DMS53 treated with DMSO at 0.1 percent for 48 hours (cell line): ENCODE results near the gene STIMATE.

Source experiments
- DNase-seq: peaks from one replicate; lab custom pipeline; 2025; ENCODE audit not compliant: unreplicated experiment; lab: John Stamatoyannopoulos, UW

The STIMATE gene

DNA sequence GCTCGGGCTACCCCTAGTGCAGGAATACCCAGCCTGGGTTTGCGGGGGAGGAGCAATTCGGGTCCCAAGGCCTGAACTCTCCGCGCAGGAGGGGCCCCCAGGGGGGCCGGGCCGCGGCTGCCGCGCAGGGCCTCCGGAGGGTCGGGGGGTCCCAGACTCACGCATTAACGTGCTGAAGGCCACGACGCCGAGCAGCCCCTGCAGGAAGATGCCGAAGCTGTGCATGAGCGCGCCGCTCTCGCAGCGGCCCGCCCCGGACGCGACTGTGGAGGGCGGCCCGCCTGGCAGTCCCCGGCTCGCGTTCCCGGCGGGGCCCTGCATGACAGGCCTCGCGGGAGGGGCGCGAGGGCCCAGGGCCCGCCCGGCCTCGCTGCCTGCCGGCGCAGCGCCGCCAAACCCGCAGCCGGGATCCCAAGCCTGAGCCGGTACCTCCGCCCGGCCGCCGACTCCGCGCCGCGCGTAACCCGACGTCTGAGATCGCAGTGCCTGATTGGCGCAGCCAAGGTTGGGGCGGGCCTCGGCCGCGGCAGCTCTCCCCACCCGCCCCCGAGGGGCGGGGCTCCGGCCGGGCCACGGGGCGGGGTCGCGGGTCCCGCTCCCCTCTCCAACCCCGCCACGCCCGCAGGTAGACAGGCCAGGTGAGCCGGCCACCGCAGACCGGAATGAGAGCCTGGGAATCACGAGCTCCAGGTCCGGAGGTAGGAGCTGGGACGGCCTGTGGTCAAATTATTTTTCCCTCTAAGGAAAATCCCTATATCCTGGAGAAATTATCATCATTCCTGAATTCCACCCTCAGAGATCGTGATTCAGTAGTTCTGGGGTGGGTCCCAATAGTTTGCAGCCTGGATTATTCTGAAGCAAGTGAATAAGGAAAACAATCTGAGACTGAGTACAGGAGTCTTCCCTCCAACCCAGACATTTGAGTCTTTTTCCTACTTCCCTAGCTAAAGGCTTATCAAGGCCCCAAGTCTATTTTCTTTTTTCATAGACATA is at the start of gene STIMATE:
TSS of gene STIMATE (minus strand) at position 419 of the 993 bp plus-strand sequence. CDS start at position 321, 98 bp downstream.
- peak; percentile 33 for DNase-seq

DNA sequence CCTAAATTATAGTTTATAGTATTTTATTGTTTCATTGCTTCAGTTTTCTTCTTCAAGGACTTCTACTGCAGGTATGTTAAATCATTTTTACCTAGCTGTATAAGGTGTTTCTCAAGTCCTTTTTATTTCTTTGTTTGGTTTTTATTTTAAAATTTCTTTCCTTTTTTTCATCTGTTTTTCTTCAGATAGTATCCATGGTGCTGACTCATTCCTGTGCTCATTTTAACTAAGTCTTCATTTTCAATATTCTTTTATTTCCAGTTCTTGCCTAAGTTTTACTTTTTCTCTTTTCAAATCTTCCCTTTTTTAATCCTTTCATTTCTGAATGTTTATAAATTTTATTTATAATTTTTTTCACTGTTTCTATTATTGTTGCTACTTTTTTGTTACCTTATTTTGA is 42.3 kb upstream of the STIMATE start:
- no peak for DNase-seq

DNA sequence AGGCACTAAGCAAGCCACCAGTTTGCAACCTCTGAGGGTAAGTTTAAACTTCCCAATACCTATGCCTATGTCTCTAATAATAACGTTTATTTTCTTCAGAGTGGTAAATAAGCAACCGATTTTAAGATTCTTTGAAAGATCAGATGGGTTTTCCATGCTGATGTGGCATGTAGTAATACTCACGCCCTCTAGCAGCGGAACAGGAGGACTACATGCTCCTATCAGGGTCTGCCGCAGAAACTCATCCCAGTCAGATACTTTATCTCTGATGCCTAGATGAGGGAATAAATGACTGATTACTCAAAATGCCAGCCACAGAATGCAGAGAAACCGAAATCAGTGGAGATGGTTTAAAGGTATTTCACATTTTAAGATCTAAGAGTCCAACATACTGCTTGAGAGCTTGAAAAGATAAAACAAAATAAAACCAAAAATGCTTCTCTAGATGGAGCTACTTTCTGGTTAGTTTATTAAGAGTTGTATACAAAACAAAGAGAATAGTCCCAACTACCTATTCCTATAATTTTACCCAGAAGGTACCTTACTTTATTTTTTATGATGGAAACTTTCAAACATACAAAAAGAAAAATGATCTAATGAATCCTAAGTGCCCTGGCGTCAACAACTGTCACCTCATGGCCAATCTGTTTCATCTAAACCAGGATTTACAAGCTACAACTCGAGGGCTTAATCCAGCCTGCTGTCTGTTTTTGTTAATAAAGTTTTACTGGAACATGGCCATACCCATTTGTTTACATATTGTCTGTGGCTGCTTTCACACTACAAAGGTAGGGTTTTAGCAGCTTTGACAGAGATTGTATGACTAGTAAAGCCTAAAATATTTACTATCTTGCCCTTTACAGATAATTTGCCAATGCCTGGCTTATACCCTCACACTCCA is 37.5 kb upstream of the STIMATE start:
- DNase-seq: peak; percentile 7

DNA sequence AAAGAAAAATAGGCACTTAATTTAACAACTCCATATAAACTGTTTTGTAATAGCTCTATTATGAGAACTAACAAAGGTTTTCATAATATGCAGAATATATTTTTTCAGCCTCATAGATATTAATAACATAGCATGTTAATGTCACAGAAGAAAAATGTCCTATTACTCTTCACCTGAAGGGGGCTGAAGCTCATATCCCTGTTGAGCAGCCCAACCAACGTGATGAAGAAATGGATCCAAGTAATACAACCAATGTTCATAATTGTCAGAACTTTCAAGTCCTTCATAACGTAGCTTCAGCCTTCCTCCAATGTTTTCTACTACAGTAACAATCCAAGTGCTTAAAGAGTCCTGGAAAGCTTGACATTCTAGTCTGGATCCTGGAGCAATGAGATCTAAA is 34.5 kb upstream of the STIMATE start:
- no peak for DNase-seq

DNA sequence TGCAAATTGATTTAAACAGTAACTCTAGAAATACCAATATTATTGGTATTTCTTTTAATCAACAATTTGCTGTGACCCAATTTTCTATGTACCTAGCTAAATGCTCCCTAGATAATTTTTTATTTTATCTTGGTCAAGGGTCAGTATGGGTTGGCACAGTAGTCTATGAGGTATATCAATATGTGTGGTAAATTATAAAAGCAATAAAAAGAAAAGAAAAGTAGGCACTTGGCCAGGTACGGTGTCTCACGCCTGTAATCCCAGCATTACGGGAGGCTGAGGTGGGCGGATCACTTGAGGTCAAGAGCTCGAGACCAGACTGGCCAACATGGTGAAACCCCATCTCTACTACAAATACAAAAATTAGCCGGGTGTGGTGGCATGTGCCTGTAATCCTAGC is 34.0 kb upstream of the STIMATE start:
- no peak for DNase-seq

DNA sequence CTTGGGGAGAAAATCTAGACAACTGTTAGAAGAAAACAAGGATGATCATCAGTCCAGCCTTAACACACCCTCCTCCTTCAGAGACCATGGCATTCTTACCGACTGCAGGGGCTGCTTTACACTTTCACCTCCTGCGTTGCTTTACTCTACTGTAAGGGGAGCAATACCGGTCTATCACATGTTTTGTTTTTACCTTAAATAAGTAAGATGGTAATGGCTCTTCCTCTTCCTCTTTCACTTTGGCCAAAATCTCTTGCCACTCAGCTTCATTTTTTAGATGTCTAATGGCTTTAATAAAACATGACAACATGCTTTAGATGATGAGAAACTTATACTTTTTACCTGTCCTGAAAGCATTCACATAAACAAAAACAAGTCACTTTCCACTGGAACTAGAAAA is 33.4 kb upstream of the STIMATE start:
- no peak for DNase-seq

DNA sequence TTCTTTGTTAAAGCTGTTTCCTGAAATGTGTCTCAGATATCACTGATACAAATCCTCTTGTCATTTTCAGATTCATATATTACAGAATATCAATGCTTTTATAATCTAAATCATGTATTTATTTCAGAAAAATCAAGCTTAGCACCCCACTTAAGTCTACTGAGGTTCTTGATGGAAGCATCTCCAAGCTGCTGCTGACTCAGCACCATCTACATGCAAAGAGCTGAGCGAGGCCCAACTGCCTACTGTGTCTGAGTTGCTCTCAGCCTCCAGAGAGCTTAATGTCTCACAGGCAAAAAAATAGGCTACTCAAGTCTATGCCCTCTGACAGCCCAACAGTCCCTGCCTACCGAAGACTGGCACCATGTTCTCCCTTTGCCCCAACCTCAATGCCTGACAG is 29.2 kb upstream of the STIMATE start:
- no peak for DNase-seq

DNA sequence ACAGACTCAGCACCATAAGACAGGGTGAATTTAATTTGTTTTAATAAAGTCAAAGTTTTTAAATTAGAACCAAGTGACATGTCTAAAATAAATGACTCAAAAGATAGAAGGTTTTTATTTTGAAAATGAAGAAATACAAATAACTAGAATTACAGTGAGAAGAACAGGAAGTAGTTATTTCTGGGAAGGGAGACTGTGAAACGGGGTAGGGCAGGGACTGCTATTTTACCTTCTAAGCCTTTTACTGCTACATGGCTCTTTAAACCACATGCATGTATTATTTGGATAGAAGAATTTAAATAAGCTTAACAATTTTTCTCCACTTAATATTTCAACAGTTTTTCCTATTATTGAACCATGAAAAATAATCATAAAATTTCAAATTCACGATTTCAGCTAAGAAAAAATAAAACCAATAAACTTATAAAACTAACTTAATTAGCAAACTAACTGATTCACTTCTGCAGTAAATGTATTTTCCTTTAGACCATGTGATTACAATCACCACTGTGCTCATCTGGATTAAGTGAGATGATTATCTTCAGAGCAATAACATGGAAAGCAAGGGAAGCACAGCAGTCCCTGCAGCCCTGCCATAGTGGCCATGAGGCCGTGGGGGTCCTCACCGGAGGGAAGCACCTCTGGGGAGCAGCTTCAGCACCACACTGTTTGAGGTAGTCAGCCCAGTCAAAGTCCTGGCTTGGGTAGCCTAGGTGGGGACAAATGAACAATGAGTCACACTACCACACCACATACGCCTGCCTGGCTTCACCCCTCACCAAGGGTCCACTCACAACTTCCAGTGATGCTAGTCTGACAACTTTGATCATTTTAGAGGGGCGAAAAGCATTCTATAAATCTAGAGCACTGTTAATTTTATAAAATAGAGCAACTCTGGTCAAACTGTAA is 28.3 kb upstream of the STIMATE start:
- DNase-seq: no peak

DNA sequence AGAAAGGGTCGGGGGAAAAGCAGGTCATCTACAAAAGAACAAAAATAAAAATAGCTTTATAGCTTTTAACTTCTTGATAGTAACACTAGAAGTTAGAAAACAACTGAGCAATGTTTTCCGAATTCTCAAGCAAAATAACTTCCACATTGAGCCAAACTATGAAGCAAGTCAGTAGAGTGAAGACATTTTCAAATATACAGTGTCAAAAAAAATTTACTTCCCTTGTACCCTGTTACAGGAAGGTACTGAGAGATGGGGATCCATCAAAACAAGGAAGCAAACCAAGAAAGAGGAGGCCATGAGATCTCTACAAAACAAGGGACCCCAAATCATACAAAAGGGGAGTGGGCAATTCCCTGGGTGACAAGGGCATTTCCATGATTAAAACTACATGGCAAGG is 26.6 kb upstream of the STIMATE start:
- DNase-seq: no peak

DNA sequence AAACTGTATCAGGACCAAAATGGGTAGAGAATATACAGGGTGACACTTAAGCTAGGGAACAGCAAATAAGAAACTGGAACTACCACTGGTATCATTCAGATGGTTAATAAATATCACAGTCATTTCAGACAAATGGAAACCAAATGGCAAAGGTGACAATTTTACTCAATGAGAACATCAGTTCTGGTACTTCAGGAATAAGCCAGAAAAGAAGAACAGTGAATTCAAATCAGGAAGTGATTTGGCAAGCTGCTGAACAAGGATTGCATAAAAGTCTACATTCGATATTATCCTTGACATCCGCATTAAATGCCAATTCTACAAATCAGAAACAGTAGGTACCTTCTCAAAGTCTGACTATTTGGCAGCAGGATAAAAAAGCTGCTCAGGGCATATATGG is 23.5 kb upstream of the STIMATE start:
- no peak for DNase-seq

DNA sequence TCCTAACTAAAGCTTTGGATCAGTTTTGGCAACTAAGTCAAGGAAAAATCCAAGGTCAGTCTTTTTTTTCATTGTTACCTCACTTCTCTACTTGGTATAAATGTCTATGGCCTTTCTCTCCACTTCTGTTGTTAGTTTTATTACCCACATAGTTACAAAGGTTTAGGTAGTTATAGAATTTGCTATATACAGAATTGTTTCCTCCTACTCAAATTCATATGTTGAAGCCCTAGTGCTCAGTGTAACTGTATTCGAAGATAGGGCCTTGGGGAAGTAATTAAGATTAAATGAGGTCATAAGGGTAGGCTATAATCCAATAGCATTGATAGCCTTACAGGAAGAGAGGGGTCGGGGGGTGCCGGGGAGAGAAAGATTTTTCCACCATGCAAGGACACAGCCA is 19.7 kb upstream of the STIMATE start:
- DNase-seq: no peak

DNA sequence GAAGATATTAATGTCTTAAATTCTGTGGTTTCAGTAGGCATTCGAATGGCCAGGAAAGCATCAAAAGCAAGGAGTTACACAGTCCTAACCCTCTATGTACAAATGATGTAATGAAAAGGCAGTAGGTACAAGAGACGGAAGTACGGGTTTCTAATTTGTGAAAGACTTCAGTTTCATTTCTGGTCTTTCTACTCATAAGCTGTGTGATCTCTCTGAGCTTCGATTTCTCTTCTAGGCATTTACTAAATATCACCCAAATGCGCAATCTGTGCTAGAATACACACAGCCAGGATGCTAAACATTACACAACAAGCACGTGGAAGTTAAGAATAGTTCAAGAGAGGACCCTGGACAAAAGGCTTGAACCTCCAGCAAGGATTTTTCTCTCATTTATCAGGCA is 17.9 kb upstream of the STIMATE start:
- no peak for DNase-seq

DNA sequence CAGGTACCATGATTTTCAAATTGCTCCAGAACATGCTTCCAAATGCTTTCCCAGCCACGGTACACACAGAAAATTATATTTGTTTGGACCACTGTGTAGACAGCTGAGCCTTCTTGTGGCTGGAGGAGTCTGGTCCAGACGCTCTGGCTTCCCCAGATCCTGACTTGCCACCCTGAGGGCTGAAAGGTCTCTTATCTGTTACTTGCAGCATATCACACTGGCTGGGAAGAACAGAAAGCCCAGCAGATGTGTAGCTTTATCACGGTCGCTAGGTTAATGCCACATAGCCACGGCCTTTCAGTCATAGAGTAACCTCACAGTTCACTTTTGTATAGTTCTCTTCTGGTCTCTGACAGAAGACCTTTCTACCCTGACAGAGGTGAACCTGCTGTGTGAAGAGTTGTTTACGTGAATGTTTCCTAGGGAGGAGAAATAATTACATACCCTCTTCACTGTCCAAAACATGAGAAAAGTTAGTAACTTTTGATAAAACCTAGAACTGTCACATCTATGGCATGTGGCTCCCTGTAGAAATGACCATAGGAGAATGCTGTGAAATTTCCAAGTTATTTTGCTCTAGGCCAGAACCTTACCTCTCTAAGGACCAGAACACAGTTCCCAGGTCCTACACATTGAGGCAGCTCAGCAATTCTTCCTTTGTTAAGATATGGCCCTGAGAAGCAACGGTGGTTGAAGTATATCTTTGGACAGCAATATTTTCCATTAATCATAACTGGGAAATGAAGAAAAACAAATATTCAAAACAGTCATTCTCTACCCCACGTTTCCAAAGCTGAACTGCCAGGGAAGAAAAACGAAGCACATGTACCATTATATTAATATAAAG is 15.8 kb upstream of the STIMATE start:
- DNase-seq: no peak

DNA sequence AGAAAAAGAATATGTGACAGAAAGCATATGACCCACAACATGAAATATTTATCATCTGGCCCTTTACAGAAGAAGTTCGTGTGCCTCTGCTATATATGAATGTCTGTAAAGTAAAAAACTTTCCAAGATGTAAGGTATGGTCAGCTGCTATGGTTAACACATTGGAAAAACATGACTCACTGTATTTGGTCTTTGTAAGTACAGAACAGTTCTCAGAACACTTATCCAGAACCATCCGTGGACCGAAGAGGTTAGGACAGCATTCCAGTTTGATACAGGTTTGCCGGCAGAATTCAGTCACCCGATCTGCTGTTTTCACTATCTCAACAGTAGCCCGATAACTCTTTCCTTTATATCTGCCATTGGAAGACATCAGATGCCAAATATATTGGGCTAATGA is 13.5 kb upstream of the STIMATE start:
- DNase-seq: no peak

DNA sequence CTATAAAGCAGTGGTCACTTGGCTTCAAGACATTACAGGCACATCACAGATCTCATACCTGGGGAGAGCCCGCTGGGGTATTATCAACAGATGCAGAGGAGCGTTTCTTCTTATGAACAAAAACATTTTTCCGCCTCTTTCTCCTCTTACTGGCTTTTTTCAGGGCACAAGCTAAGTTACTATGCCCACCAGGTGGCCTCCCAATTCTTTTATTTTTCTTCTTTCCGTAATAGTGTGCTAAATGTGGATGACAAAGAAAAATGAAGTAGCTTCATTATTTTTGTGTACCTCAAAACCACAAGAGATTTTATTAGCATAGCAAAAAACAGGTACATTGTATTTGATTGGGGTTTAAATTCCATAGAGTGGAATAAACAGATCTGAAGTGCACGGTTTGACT is 10.1 kb upstream of the STIMATE start:
- no peak for DNase-seq

DNA sequence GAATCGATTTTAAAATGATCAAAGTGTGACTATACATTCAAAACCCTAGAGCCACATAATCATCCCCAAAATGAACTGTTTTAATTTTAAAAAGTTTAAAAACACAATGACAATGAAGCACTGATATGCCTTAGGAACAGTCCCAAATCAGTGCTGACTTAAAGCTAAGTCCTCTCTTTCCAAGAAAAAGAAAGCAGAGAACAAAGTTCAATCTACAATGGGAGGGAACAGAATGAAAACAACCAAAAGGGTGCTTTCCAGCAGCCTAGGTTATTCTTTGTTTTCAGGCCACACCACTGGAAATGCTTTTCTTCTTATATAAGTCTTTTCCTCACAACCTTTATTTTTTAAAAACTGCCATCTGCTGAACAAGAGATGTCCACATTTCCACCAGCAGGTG is 7.2 kb upstream of the STIMATE start:
- no peak for DNase-seq

DNA sequence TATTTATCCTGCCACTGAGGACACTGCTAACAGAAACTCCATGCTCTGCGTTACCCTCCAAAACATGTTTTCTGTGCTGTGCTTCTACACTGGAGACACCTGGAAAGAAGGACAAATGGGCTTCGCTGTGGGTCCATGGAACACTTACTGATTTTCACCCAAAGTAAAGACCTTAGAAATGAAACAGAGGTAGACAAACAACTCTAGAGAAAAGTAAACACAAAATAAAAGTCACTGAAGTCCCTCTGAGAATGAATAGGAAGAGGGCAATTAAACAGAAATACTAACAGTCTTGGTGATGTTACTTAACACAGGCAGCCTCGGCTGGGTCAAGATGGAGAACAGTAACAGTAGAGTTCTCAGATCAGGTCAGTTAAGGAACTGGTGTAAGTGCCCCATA is 6.7 kb upstream of the STIMATE start:
- DNase-seq: no peak

DNA sequence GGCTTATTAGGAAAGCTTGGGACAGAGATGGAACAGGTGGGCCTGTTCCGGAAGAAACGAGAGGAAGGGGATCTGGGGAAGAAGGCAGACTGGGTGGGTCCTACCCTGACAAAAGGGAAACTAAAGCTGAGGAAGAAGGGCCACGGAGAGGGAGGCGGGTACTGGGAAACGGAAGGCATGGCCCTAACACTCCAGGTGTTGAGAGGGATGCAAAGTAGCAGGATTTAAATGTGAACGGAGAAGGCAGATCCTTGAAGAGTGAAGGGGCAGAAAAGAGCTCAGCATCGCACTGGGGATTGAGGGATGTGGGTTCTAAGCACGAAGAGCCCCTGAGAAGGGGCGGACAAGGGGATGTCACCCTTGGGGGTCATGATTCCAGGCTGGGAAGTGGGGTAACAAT is 735 bp downstream of the STIMATE start:
- no peak for DNase-seq

DNA sequence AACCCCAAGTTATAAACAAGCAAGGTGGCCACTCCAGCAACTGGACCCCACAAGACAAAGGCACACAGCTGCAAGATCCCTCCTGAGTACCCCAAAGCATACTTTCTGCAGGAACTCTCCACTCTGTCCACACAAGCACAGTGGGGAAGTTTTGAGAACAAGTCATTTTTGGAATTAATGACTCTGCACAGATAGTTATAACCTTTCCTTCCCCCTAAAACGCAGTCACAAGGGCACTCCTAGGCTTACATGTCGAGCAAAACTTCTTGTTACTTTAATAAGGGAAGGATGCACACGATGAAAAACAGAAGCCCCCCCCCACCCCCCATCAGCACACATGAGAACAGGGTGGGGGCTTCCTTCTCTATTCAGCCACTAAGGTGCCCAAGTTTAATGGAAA is 1.2 kb downstream of the STIMATE start:
- DNase-seq: no peak

DNA sequence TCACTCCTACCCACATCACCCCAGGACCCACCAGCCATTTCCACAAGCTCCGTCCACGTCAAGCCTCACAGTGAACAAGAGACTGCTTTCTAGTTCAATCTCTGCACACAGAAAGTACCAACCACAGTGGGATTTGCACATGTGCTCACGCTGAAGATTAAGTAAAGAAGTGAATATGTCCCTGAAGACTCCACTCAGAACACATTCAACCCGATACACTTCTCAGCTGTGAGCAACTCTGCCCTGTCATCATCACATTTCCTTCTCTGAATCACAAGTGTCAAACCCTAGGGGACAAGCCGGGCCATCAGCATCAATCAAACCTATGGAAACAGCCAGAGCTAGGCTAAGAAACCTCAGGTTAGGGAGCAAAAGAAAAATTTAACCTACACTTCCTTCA is 1.9 kb downstream of the STIMATE start:
- DNase-seq: no peak
